Parietal lobe (tissue), 1 donor: ENCODE measurements around the gene SLC9A1. TPM values are rescaled to one million over a fixed set of nuclear protein-coding genes. Genes with fewer than 3 reads are reported as not detected.

Experiments
- total RNA-seq: library from RNA; depleted of rRNA; stranded (reverse); fragments of >200 nt; gene quantifications from one replicate; pipeline ENCODE4 v1.2.3, GENCODE V29; 2014

The SLC9A1 gene
- total RNA-seq: 2.2 TPM

DNA sequence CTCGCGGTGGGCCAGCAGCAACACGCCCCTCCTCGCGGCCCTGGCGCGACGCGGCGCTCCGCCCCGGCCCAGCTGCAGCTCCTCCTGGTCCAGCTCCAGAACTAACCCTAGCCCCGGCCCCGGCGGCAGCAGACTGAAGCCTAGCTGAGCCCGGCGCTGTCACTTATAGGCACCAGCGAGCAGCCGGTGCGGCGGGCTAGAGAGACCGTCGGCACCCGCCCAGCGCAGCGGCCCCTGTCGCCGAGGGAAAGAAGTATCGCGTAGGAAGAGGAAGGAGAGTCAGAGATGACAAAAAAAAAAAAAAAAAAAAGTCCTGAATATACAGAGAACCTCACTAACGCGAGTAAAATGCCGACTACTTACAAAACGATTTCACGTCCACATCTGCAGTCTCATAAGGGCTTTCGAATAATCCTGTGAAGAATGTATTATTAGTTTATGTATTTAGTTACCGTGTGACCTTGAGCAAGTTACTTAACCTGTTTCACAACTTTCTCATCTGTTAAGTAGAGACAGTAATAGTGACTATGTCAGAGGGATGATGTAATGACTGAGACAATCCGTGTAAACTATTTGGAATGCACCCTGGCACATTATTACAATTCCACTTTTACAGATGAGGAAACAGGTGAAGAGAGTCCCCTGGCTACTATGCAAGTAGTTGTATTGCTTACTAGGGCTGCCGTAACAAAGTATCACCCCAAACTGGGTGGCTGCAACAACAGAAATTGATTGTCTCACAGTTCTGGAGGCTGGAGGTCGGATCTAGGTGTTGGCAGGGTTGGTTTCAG is at the start of gene SLC9A1:
TSS of gene SLC9A1 (minus strand) at position 135 of the 791 bp plus-strand sequence. CDS start 791 bp downstream, outside the sequence.

Other genes starting within 250 kb of the SLC9A1 start
- not detected for gene NR0B2, start 241.2 kb downstream of the SLC9A1 start, total RNA-seq
- 21.6 TPM for gene NUDC, start 233.4 kb downstream of the SLC9A1 start, total RNA-seq
- gene KDF1, start 194.7 kb downstream of the SLC9A1 start, total RNA-seq: not detected
- 11.9 TPM for gene TRNP1, start 161.4 kb downstream of the SLC9A1 start, total RNA-seq
- not detected for gene TENT5B, start 142.3 kb downstream of the SLC9A1 start, total RNA-seq
- 31.0 TPM for gene WDTC1, start 79.5 kb upstream of the SLC9A1 start, total RNA-seq
- gene TMEM222, start 167.0 kb upstream of the SLC9A1 start, total RNA-seq: 23.8 TPM
- gene SYTL1, start 186.9 kb upstream of the SLC9A1 start, total RNA-seq: not detected
- gene MAP3K6, start 211.8 kb upstream of the SLC9A1 start, total RNA-seq: 2.5 TPM
- not detected for gene FCN3, start 219.7 kb upstream of the SLC9A1 start, total RNA-seq
- not detected for gene CD164L2, start 228.2 kb upstream of the SLC9A1 start, total RNA-seq
- gene GPR3, start 237.5 kb upstream of the SLC9A1 start, total RNA-seq: 0.31 TPM